Astrocyte (in vitro differentiated cells and primary cell): ENCODE measurements around the gene BMAL1.

Experiments
- EZH2 ChIP-seq: IDR thresholded peaks from 2 replicates; pipeline ENCODE4 v1.6.1; 2012; ENCODE audit warnings: mild to moderate bottlenecking, low read length, inconsistent platforms; ENCODE audit not compliant: insufficient read depth
- TF ChIP-seq, protein P1 (sequence below): IDR thresholded peaks from 2 replicates; pipeline ENCODE4 v1.5.1; 2011; ENCODE audit warnings: low read depth, mild to moderate bottlenecking, inconsistent platforms, low read length, moderate library complexity; ENCODE audit not compliant: insufficient read depth

DNA sequence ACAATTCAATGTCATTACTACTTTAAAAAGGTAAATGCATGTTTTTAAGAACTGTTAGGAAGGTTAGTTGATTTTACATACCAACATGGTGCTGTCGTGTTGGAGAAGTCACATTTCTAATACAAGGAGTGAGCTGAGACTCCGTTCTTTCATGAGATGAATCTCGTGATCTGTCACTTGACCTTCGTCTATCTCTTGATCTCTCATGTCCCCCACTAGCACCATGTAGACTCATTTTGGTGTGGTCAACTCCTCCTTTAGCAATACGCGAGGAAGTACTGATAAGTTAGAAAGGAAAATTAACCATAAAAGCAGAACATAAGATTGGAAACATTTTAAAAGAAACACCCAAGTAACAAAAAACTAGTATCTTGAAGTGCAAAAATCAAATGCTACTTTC, 144.0 kb downstream of the BMAL1 start:
- TF ChIP-seq, protein P1, sequence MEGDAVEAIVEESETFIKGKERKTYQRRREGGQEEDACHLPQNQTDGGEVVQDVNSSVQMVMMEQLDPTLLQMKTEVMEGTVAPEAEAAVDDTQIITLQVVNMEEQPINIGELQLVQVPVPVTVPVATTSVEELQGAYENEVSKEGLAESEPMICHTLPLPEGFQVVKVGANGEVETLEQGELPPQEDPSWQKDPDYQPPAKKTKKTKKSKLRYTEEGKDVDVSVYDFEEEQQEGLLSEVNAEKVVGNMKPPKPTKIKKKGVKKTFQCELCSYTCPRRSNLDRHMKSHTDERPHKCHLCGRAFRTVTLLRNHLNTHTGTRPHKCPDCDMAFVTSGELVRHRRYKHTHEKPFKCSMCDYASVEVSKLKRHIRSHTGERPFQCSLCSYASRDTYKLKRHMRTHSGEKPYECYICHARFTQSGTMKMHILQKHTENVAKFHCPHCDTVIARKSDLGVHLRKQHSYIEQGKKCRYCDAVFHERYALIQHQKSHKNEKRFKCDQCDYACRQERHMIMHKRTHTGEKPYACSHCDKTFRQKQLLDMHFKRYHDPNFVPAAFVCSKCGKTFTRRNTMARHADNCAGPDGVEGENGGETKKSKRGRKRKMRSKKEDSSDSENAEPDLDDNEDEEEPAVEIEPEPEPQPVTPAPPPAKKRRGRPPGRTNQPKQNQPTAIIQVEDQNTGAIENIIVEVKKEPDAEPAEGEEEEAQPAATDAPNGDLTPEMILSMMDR: no peak
- TF ChIP-seq EZH2: no peak
